D721Med (cell line): ENCODE results near the gene SAMD14.

Experiments used
- DNase-seq: peaks from one replicate; pipeline ENCODE4 v3.0.0; 2011; ENCODE audit warnings: low spot score; ENCODE audit not compliant: insufficient read length
- FAIRE-seq: peaks from 2 replicates; lab custom pipeline; 2011; peaks lifted over from hg19 to GRCh38; lab: Jason Lieb, UNC
- TF ChIP-seq, protein P1 (sequence below): IDR thresholded peaks from 2 replicates; pipeline ENCODE4 v1.5.1; 2012; ENCODE audit warnings: mild to moderate bottlenecking, control low read depth; ENCODE audit not compliant: insufficient read depth; ENCODE audit errors: missing control alignments

The SAMD14 gene

DNA sequence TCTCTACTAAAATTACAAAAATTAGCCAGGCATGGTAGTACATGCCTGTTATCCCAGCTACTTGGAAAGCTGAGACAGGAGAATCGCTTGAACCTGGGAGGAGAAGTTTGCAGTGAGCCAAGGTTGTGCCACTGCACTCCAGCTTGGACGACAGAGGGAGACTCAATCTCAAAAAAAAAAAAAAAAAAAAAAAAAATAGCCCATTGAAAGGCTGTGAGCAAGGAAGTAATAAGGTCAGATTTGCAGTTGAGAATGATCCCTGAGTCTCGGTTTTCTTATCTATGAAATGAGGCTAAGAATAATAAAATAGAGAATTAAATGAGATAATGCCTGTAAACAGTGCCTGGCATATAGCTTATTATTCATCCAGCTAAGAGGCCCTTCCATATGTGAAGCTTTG is 36.2 kb downstream of the SAMD14 start:
- TF ChIP-seq, protein P1, sequence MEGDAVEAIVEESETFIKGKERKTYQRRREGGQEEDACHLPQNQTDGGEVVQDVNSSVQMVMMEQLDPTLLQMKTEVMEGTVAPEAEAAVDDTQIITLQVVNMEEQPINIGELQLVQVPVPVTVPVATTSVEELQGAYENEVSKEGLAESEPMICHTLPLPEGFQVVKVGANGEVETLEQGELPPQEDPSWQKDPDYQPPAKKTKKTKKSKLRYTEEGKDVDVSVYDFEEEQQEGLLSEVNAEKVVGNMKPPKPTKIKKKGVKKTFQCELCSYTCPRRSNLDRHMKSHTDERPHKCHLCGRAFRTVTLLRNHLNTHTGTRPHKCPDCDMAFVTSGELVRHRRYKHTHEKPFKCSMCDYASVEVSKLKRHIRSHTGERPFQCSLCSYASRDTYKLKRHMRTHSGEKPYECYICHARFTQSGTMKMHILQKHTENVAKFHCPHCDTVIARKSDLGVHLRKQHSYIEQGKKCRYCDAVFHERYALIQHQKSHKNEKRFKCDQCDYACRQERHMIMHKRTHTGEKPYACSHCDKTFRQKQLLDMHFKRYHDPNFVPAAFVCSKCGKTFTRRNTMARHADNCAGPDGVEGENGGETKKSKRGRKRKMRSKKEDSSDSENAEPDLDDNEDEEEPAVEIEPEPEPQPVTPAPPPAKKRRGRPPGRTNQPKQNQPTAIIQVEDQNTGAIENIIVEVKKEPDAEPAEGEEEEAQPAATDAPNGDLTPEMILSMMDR: no peak
- FAIRE-seq (no peak), DNase-seq (no peak)

DNA sequence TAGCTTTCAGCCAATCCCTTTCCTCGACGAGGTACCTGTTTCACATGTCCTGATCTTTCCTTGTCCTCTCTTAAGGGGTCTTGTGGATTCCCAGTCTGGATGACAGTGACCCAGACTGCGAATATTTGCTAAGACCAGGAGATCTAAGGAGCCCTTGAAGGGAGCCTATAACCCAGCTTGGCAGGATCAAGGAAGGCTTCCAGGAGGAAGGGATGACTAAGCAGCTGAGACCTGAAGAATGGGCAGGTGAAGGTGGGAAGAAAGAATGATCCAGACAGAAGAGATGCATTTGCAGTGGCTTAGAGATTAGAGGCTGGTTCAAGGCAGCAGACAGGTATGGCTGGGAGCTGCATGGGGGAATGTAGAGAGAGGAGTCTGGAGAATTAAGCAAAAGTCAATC is 36.7 kb downstream of the SAMD14 start:
- FAIRE-seq (no peak), DNase-seq (no peak)
- TF ChIP-seq, protein P1: no peak

DNA sequence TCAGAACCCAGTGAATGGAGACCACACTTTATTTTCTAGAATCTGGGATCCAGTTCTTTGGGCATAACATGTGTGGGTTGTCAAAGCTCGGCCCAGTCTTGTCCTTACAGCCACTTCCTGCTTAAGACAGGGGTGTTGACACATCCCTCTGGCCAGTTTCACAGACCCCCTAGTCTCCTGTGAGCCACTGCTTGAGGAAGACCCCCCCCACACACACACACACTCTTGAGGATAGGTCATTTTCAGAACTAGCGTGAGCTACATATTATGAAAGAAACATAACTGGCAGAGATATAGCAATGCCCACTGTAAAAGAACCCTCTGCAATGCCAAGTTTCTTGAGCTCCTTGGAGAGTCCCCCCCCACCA is 38.1 kb downstream of the SAMD14 start:
- no peak for FAIRE-seq
- no peak for DNase-seq
- TF ChIP-seq, protein P1: no peak

DNA sequence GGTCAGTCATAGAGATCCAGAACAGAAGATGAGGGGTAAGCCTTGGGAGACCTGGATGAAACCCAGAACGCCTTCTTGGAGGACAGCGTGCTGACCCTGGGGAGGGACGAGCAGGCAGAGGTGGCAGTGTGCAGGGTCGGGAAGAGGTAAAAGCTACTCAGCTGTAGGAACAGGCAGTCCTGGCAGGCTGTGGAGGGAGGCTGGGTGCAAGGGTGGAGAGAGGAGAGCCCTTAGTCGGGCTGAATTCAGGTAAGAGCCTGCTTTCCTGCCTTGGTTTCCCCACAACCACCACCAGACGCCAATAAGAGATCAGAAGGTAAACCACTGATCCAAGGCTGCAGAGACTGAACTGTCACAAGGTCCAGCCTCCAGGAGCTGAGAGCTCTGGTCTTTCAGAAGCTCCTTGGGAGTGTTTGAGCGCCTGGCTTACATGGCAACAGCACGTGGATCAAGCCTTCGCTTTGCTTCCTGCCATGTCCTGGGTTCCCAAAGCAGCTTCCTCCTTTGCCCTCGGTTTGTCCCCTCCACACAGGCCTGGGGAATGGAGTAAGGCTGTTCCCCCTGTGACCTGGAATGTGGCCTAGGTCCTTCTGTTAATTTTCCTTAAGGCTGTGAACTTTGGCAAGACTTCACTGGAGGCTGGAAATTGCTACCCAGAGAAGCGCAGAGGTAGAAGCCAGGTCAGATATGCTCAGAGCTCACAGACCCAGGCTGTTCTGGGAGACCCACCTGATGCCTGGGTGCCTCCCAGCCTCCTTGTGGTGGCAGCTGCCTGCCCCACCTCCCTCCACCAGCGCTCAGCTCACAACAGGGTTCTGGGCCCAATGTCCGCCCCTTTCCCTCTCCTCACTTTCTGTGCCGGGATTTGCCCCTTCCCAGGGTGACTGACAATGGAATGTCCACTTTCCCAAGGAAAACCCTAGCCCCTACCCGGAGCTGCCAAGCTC is 38.7 kb downstream of the SAMD14 start:
- TF ChIP-seq, protein P1: no peak
- DNase-seq (no peak), FAIRE-seq (no peak)

DNA sequence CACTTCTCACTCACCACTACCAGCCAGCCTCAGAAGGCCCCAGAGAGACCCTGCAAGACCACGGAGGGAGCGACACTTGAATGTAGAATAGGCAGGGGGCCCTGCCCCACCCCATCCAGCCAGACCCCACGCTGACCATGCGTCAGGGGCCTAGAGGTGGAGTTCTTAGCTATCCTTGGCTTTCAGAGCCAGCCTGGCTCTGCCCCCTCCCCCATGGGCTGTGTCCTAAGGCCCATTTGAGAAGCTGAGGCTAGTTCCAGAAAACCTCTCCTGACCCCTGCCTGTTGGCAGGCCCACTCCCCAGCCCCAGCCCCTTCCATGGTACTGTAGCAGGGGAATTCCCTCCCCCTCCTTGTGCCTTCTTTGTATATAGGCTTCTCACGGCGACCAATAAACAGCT is 39.9 kb downstream of the SAMD14 start:
- FAIRE-seq (no peak), DNase-seq (no peak)
- TF ChIP-seq, protein P1: no peak

DNA sequence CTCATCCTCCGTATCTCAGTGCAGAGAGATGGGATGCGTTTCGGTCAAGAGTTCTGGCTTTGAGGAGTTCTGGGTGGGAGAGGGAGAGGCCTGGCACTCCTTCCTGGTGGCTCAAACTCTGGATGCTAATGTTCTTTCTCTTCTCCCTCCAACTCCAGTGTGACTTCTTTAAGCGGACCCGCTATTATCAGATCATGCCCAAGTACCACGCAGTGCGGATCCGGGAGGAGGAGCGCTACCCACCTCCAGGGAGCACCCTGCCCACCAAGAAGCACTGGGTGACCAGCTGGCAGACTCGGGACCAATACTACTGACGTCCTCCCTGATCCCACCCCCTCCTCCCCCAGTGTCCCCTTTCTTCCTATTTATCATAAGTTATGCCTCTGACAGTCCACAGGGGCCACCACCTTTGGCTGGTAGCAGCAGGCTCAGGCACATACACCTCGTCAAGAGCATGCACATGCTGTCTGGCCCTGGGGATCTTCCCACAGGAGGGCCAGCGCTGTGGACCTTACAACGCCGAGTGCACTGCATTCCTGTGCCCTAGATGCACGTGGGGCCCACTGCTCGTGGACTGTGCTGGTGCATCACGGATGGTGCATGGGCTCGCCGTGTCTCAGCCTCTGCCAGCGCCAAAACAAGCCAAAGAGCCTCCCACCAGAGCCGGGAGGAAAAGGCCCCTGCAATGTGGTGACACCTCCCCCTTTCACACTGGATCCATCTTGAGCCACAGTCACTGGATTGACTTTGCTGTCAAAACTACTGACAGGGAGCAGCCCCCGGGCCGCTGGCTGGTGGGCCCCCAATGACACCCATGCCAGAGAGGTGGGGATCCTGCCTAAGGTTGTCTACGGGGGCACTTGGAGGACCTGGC is 40.8 kb downstream of the SAMD14 start:
- FAIRE-seq (no peak), DNase-seq (no peak)
- TF ChIP-seq, protein P1: no peak
